Nephron (organoid): ENCODE data around the gene SERPINB10.

ENCODE experiments used
- H3K27ac Mint-ChIP-seq, 3 experiments: 2 replicates each; pipeline ENCODE4 v1.8.0; 2020; ENCODE audit warnings: mixed read lengths in 3 of 3, mild to moderate bottlenecking in 2 of 3, moderate library complexity in 1 of 3
- H3K27me3 Mint-ChIP-seq: 2 replicates; pipeline ENCODE4 v1.8.0; 2021; ENCODE audit warnings: low read depth, mild to moderate bottlenecking, moderate library complexity, mixed read lengths
- H3K36me3 Mint-ChIP-seq: 2 replicates; pipeline ENCODE4 v1.8.0; 2020; ENCODE audit warnings: low read depth, mixed read lengths
- H3K4me1 Mint-ChIP-seq: 2 replicates; pipeline ENCODE4 v1.8.0; 2020; ENCODE audit warnings: mixed read lengths
- H3K4me3 Mint-ChIP-seq, 3 experiments: 2 replicates each; pipeline ENCODE4 v1.8.0; 2020; ENCODE audit warnings: mild to moderate bottlenecking in 3 of 3, mixed read lengths in 3 of 3, moderate library complexity in 2 of 3
- H3K9me3 Mint-ChIP-seq: 2 replicates; pipeline ENCODE4 v1.8.0; 2020; ENCODE audit warnings: mixed read lengths
- TF ChIP-seq, protein P1 (sequence below), 3 experiments: fragments of 200-600 bp; sonication (generic); IDR thresholded peaks; one replicate each; pipeline ENCODE4 v1.5.0; 2021; ENCODE audit warnings: antibody characterized with exemption in 3 of 3; ENCODE audit not compliant: unreplicated experiment in 3 of 3

The SERPINB10 gene

GRCh38 chr18:63980896-63981460, 73.2 kb downstream of the SERPINB10 start:
- Mint-ChIP-seq H3K4me3 (no peak overlapping the region), H3K27me3 (peaks cover 3% of the 10 kb centered on the region), H3K9me3 (no peaks in the 10 kb centered on the region), H3K27ac (no peak overlapping the region), H3K4me1 (peaks cover 7% of the 10 kb centered on the region), H3K36me3 (no peaks in the 10 kb centered on the region)
- TF ChIP-seq, protein P1, sequence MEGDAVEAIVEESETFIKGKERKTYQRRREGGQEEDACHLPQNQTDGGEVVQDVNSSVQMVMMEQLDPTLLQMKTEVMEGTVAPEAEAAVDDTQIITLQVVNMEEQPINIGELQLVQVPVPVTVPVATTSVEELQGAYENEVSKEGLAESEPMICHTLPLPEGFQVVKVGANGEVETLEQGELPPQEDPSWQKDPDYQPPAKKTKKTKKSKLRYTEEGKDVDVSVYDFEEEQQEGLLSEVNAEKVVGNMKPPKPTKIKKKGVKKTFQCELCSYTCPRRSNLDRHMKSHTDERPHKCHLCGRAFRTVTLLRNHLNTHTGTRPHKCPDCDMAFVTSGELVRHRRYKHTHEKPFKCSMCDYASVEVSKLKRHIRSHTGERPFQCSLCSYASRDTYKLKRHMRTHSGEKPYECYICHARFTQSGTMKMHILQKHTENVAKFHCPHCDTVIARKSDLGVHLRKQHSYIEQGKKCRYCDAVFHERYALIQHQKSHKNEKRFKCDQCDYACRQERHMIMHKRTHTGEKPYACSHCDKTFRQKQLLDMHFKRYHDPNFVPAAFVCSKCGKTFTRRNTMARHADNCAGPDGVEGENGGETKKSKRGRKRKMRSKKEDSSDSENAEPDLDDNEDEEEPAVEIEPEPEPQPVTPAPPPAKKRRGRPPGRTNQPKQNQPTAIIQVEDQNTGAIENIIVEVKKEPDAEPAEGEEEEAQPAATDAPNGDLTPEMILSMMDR (IDR thresholded peaks at IDR 0.05; ENCODE audit: unreplicated experiment in 3 of 3): no peak

DNA sequence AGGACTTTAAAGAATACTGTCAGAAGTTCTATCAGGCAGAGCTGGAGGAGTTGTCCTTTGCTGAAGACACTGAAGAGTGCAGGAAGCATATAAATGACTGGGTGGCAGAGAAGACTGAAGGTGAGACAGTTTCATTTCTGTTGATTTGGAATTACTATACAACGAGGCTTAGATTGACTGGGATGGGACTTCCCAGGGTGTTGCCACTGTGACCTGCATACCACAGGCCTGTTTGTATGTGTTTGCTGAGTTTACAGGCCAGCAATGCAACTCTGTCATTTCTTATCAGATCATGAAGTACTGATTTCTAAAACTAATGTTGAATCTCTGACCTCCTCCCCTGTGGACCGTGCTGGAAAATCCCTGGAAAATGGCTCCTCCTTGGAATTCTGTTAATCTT, 74.0 kb downstream of the SERPINB10 start:
- peaks cover 7% of the 10 kb centered on the region for H3K4me1 Mint-ChIP-seq
- peaks cover 3% of the 10 kb centered on the region for H3K27me3 Mint-ChIP-seq
- no peaks in the 10 kb centered on the region for H3K36me3 Mint-ChIP-seq
- H3K27ac Mint-ChIP-seq: no peak overlapping the region
- TF ChIP-seq, protein P1 (IDR thresholded peaks at IDR 0.05; ENCODE audit: unreplicated experiment in 3 of 3): no peak
- H3K4me3 Mint-ChIP-seq: no peak overlapping the region
- H3K9me3 Mint-ChIP-seq: no peaks in the 10 kb centered on the region

- peaks cover 3% of the 10 kb centered on the region for H3K27me3 Mint-ChIP-seq
- TF ChIP-seq, protein P1 (IDR thresholded peaks at IDR 0.05; ENCODE audit: unreplicated experiment in 3 of 3): no peak
- no peak overlapping the region for H3K27ac Mint-ChIP-seq
- peaks cover 7% of the 10 kb centered on the region for H3K4me1 Mint-ChIP-seq
- H3K9me3 Mint-ChIP-seq: no peaks in the 10 kb centered on the region
- no peaks in the 10 kb centered on the region for H3K36me3 Mint-ChIP-seq
- no peak overlapping the region for H3K4me3 Mint-ChIP-seq
Observed at GRCh38 chr18:63982361-63982760, 74.6 kb downstream of the SERPINB10 start.
